ENCODE measurements around the gene RANBP3L. TPM values are rescaled to one million over a fixed set of nuclear protein-coding genes. Genes with fewer than 3 reads are reported as not detected.

Gene RANBP3L
- total and polyA plus RNA-seq, 9 of the 15 experiments (the other 6 are each of a cell fraction or from before 2014, with no cell fraction given): 0.01 to 0.06 TPM; not detected in 7

DNA sequence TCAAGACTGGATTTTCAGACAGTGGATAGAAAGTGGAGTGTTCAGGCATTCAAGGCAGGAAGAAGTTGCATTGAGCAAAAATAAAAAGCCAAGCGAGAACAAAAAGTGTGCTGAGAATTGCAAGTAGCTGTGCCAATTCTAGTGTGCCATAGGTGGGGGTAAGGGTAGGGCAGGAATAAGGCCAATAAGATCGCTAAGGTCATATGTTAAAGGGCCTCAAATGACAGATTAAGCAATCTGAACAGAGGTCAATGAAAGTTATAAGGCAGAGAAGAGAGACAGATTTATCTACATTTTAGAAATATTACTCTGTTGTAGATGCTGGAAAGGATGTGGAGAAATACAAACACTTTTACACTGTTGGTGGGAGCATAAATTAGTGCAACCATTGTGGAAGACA is 96.4 kb downstream of the RANBP3L start:
- ATAC-seq: no peak
- intact Hi-C loops (cut with micrococcal nuclease) (no loop called here), in situ Hi-C loops (cut with MboI) (no loop called here)
- Histone ChIP-seq H3K9me3 (replicated peaks; ENCODE audit: control insufficient read depth, insufficient read depth, low read depth, low read length) (no peaks in the 10 kb centered on the region), H3K9me1 (ENCODE audit: control insufficient read depth, insufficient read depth, low read length) (no peaks in the 10 kb centered on the region), H3K4me3 (no peak overlapping the region), H3K79me2 (ENCODE audit: control insufficient read depth, insufficient read depth, low read length) (no peaks in the 10 kb centered on the region), H3K4me1 (replicated peaks in 1 of 2; ENCODE audit: control insufficient read depth in 2 of 2, insufficient read depth in 2 of 2, low read length in 2 of 2) (no peaks in the 10 kb centered on the region), H3K27me3 (ENCODE audit: control insufficient read depth in 2 of 2, insufficient read depth in 2 of 2, low read length in 2 of 2) (no peaks in the 10 kb centered on the region), H3K27ac (ENCODE audit: extremely low read depth, low read depth, low read length) (no peak overlapping the region), H3K4me2 (ENCODE audit: insufficient read depth, low read length) (no peak overlapping the region), H3K36me3 (ENCODE audit: control insufficient read depth, insufficient read depth, low read length) (peaks cover 48% of the 10 kb centered on the region; the same call in 2 of the 3 replicates), H2AFZ (ENCODE audit: low read depth, low read length) (no peak overlapping the region), H4K20me1 (replicated peaks; ENCODE audit: control insufficient read depth, insufficient read depth, low read length) (no peaks in the 10 kb centered on the region), H3K9ac (ENCODE audit: insufficient read depth in 1 of 2, low read depth in 2 of 2, low read length in 2 of 2) (no peak overlapping the region)
- FAIRE-seq: no peak
- WGBS (ENCODE audit: insufficient coverage, low coverage, missing lambda C conversion rate): 78% methylated on average over 2 of the region's 2 CpGs
- BruUV-seq (replicated peaks): no TSS peak
- TF ChIP-seq CREB5 (CRISPR knock-in tag; IDR thresholded peaks at IDR 0.05) (no peak), BRF1 (IDR thresholded peaks at IDR 0.05; ENCODE audit: borderline replicate concordance, extremely low read depth, insufficient read length) (no peak), NRF1 (conservative IDR thresholded peaks at IDR 0.05 in 1 of 2, IDR thresholded peaks at IDR 0.05 in 1 of 2) (no peak), JUNB (CRISPR knock-in tag; conservative IDR thresholded peaks at IDR 0.05) (no peak), WHSC1 (IDR thresholded peaks at IDR 0.05; ENCODE audit: low read length) (no peak), HDAC2 (IDR thresholded peaks at IDR 0.05) (no peak)
- CTCF ChIA-PET (ENCODE audit: low intra/inter-chr PET ratio): no interaction called here
- DNase-seq (ENCODE audit: extremely low read depth in 1 of 4, low spot score in 3 of 4): no peak
- POLR2A ChIA-PET: interaction anchor here (1.1 kb wide), 1 partner anchor 59 kb away, joined by 3 read pairs; no protein-coding TSS in a partner anchor

Measured in K562 (cell line).